GM10248 (cell line): ENCODE results near the gene MT1G.

Experiments used
- CTCF ChIA-PET: fragments of 300-600 bp; sonication (Branson Sonifier 250); formaldehyde crosslinking; extraction: SDS; loops from one replicate; lab custom pipeline; 2021; ENCODE audit warnings: antibody characterized with exemption; lab: Yijun Ruan, JAX
- POLR2A ChIA-PET: fragments of 350-650 bp; sonication (Branson Sonifier 250); formaldehyde crosslinking; extraction: SDS; loops from one replicate; lab custom pipeline; 2020; ENCODE audit warnings: antibody characterized with exemption; lab: Yijun Ruan, JAX
- DNase-seq: peaks from one replicate; pipeline ENCODE4 v3.0.0; 2012; ENCODE audit errors: extremely low spot score
- TF ChIP-seq, protein P1 (sequence below): IDR thresholded peaks from 2 replicates; pipeline ENCODE4 v1.5.1; 2012; ENCODE audit warnings: mild to moderate bottlenecking, low read depth; ENCODE audit errors: extremely low read depth, missing control alignments, control extremely low read depth

Gene MT1G

DNA sequence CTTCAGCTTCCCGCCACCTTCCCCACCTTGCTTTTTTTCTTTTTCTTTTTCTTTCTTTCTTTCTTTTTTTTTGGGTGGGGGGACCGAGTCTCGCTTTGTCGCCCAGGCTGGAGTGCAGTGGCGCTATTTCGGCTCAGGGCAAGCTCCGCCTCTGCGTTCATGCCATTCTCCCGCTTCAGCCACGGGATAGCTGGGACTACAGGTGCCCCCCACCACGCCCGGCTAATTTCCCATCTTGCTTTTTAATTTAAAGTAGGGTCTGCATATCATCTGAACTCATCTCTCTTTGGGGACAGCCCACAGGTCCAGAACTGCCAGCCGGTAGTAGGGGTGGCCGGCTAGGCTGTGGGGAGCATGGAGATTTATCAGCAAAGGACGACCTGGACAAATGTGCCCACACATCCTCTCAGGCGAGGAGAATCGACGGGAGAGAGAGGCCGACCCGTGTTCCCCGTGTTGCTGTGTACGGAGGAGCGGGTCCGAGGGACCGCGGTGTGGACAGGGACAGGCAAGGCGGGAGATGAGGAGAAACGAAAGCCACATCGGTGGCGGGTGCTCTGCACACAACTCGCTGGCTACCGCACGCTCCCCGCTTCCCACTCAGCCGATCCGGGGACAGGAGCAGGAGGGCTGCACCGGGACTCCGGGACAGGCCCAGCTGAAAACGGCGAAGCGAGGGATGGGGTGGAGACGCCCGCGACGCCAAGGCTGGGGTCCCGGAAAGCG is 33.0 kb downstream of the MT1G start:
- no peak for DNase-seq
- ChIA-PET POLR2A (no interaction called here), CTCF (no interaction called here)
- TF ChIP-seq, protein P1, sequence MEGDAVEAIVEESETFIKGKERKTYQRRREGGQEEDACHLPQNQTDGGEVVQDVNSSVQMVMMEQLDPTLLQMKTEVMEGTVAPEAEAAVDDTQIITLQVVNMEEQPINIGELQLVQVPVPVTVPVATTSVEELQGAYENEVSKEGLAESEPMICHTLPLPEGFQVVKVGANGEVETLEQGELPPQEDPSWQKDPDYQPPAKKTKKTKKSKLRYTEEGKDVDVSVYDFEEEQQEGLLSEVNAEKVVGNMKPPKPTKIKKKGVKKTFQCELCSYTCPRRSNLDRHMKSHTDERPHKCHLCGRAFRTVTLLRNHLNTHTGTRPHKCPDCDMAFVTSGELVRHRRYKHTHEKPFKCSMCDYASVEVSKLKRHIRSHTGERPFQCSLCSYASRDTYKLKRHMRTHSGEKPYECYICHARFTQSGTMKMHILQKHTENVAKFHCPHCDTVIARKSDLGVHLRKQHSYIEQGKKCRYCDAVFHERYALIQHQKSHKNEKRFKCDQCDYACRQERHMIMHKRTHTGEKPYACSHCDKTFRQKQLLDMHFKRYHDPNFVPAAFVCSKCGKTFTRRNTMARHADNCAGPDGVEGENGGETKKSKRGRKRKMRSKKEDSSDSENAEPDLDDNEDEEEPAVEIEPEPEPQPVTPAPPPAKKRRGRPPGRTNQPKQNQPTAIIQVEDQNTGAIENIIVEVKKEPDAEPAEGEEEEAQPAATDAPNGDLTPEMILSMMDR, result no peak

DNA sequence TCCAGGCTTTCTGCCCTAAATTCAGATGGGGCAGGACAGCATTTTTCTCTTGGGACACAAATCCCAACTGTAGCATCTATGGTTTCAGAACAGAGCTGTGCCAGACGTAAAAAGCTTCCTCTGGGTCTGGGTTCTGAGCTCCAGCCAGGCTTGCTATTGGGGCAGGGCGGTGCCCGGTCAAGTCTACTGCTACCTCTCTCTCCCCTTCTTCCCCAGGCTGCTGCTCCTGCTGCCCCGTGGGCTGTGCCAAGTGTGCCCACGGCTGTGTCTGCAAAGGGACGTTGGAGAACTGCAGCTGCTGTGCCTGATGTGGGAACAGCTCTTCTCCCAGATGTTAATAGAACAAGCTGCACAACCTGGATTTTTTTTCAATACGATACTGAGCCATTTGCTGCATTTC is 34.3 kb downstream of the MT1G start:
- ChIA-PET POLR2A (no interaction called here), CTCF (no interaction called here)
- TF ChIP-seq, protein P1, result no peak
- no peak for DNase-seq

DNA sequence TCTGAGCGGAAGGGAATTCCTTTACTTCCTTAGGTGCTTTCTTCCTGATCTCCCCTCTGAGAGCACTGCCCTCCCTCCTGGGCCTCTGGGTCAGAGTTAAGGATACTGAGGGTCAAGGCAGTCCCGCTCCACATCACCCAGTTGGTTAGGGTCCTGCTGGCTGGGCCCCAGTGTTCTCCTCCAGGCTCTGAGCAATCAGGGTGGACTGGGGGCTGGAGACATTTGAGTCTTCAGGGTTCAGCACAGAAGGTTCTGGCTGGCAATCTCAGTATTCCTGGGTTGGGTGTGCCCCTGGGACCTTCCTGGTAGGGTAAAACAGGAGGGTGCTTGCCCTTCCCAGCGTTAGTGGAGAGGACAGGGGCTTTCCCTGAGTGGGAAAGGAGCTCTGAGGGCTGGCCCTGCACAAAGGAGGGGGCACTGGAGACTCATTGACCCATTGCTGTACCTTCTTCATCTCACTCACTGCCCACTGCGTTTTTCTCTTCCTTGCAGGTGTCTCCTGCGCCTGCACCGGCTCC is 35.0 kb downstream of the MT1G start:
- POLR2A ChIA-PET, result no interaction called here
- CTCF ChIA-PET, result no interaction called here
- no peak for DNase-seq
- TF ChIP-seq, protein P1, result no peak

DNA sequence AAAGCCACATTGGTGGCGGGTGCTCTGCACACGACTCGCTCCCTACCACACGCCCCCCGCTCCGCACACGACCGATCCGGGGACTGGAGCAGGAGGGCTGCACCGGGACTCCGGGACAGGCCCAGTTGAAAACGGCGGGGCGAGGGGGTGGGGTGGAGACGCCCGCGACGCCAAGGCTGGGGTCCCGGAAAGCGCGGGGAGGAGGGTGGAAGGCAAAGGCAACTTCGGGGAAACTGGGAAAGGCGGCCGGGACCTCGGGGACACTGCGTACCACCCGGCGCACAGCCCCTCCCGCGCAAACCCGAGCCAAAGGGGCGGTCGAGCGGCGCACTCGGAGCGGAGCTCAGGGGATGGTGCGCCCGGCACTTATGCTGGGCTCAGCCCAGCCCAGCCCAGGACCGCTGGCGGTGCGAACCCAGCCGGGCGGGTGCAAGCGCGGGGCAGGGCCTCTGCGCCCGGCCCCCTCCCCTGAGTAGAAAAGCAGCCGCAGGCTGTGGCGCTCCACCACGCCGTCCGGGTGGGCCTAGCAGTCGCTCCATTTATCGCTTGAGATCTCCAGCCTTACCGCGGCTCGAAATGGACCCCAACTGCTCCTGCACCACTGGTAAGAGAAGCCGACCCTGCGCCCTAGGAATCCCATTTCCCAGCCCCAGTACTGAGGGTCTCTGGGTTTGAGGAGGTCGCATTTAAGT is 35.6 kb downstream of the MT1G start, which contains the start of gene MT1M:
Gene MT1M, plus strand, starts transcription at position 504 of the 692 bp plus-strand sequence. Its CDS starts 73 bp downstream, at position 577.
- ChIA-PET POLR2A (no interaction called here), CTCF (no interaction called here)
- DNase-seq, result no peak
- TF ChIP-seq, protein P1, result no peak

DNA sequence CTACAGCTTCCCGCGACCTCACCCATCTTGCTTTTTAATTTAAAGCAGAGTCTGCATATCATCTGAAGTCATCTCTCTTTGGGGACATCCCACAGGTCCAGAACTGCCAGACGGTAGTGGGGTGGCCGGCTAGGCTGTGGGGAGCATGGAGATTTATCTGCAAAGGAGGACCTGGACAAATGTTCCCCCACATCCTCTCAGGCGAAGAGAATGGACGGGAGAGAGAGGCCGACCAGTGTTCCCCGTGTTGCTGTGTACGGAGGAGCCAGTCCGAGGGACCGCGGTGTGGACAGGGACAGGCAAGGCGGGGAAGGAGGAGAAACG is 36.1 kb downstream of the MT1G start:
- CTCF ChIA-PET, result interaction anchor here (0.7 kb wide), 1 partner anchor 11 kb away, joined by 3 read pairs; no protein-coding TSS in a partner anchor
- no peak for DNase-seq
- POLR2A ChIA-PET, result no interaction called here
- TF ChIP-seq, protein P1, result no peak

DNA sequence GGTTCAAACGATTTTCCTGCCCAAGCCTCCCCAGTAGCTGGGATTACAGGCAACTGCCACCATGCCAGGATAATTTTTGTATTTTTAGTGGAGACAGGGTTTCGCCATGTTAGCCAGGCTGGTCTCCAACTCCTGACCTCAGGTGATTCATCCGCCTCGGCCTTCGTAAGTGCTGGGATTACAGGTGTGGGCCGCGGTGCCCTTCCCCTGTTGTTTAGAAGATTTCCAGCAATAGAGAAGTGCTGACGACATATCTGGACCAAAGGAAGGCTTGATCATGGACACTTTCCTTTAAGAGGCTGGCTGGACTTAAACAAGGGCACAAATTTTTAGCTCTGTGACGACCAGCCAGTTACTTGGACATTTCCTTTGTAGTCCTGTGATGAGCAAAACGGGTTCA is 36.7 kb downstream of the MT1G start:
- no peak for DNase-seq
- TF ChIP-seq, protein P1, result no peak
- ChIA-PET CTCF (interaction anchor here (0.7 to 1.2 kb wide), 3 partner anchors 11 to 71 kb away, joined by 3 to 4 read pairs (median 3); no protein-coding TSS in a partner anchor), POLR2A (no interaction called here)
